Central memory CD4-positive, alpha-beta T cell (primary cell): Measurements from ENCODE around the gene CD4.
"Not testable (repeated sequence)": the region's sequence is repeated elsewhere in the genome, so short reads cannot be mapped to it uniquely, and the experiment has no call there.

Experiments used
- DNase-seq: peaks from one replicate; pipeline ENCODE4 v3.0.0; 2022

CD4 gene

GRCh38 chr12:6849976-6850560, 60.7 kb downstream of the CD4 start:
- DNase-seq, result no peak

GRCh38 chr12:6850796-6851152, 61.4 kb downstream of the CD4 start:
- DNase-seq, result no peak

GRCh38 chr12:6851153-6851920, 62.0 kb downstream of the CD4 start, which contains the start of gene CDCA3:
Gene CDCA3, minus strand, starts transcription at chr12:6851286. Its CDS starts 334 bp downstream, at chr12:6850952.
- DNase-seq, result peak; percentile 92

- DNase-seq, result peak; percentile 99
Observed at GRCh38 chr12:6851921-6852650, 62.8 kb downstream of the CD4 start, which contains the start of gene USP5. Gene USP5, plus strand, starts transcription at chr12:6852150. Its CDS starts 30 bp downstream, at chr12:6852180.

- DNase-seq, result peak; percentile 59
Observed at GRCh38 chr12:6852651-6853354, 63.5 kb downstream of the CD4 start.

GRCh38 chr12:6853626-6854025, 64.3 kb downstream of the CD4 start:
- DNase-seq, result no peak

- DNase-seq, result no peak
Observed at GRCh38 chr12:6854036-6854435, 64.7 kb downstream of the CD4 start.

- no peak for DNase-seq
Observed at GRCh38 chr12:6855322-6855721, 66.0 kb downstream of the CD4 start.

GRCh38 chr12:6858799-6859198, 69.5 kb downstream of the CD4 start:
- DNase-seq, result no peak

GRCh38 chr12:6860116-6860515, 70.8 kb downstream of the CD4 start:
- DNase-seq, result no peak

GRCh38 chr12:6860942-6861341, 71.6 kb downstream of the CD4 start:
- DNase-seq, result no peak

GRCh38 chr12:6861391-6861790, 72.1 kb downstream of the CD4 start:
- DNase-seq, result no peak

GRCh38 chr12:6863033-6863432, 73.7 kb downstream of the CD4 start:
- no peak for DNase-seq

- no peak for DNase-seq
Observed at GRCh38 chr12:6863586-6864321, 74.4 kb downstream of the CD4 start.

- not testable (repeated sequence) for DNase-seq
Observed at GRCh38 chr12:6865307-6865706, 76.0 kb downstream of the CD4 start.

GRCh38 chr12:6866163-6866919, 77.0 kb downstream of the CD4 start:
- no peak for DNase-seq

GRCh38 chr12:6866920-6867412, 77.6 kb downstream of the CD4 start:
- no peak for DNase-seq

GRCh38 chr12:6867413-6868210, 78.3 kb downstream of the CD4 start, which contains the start of gene TPI1:
Gene TPI1, plus strand, starts transcription at chr12:6867531. Its CDS starts 36 bp downstream, at chr12:6867567.
- DNase-seq, result peak; percentile 60

- no peak for DNase-seq
Observed at GRCh38 chr12:6868211-6869048, 79.1 kb downstream of the CD4 start.
